Stimulated activated CD8-positive, alpha-beta memory T cell treated with anti-CD3 and anti-CD28 coated beads, Interleukin-4, amount 100 ng/mL, for 48 hours (primary cell): ENCODE data around the gene GK2.

Experiments used
- DNase-seq: peaks from one replicate; pipeline ENCODE4 v3.0.0-alpha.2; 2020

Gene GK2

DNA sequence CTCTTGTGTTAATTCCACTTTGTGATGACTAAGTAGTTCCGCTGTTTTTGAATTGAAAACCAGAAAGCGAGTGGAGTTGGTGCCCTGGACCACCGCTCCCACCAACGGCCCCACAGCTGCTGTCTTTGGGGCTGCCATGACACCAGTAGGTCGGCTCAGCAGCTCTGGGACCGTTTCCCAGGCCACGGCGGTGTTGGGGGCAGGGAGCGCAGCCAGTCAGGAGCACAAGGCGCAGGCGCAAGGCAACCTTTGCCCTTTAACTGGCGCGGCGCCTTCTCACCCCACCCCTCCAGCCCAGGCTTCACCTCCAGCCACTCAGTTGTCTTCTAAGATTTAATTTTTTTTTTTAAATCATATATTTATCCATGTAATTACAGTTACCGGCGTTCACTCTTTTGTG, at the start of gene GK2:
GK2 (minus strand) TSS at position 166 of the 400 bp plus-strand sequence; CDS start at position 138, 28 bp downstream.
- DNase-seq, result no peak

DNA sequence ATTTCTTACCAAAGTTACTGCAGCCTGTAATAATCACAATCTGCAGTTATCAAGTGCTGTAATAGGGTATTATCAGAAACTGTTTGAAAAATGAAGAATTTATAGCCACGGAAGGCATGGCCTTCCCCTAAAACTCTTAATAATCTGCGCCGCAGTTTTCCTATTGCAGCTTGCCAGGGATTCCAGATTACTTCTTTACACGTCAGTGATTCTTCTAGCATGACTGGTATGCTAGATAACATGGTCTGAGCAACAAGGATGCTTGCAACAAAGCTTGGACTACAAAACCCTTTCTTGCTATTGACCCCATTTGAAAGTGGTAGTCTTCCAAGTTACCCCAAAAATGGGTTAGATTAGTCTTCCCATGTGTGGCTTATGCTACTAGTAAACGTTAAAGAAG, 47.2 kb upstream of the GK2 start:
- no peak for DNase-seq

DNA sequence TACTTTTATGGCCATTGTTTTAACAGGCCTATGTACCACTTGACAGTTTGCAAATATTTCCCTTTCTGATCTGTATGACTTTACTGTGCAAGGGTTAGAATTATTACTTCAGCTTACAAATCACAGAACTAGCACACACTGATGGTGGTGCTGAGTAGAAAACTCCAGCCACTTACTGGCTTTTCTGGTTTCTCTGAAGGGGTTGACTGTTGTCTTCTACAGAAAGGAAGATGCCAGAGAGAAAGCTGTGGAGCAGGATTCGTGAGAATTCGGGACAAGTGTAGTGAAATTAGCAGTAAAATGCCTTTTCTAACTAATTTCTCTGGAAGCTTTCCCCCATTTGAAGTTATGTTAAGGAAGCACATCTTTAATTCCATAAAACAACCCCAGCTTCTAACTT, 46.6 kb upstream of the GK2 start:
- no peak for DNase-seq

DNA sequence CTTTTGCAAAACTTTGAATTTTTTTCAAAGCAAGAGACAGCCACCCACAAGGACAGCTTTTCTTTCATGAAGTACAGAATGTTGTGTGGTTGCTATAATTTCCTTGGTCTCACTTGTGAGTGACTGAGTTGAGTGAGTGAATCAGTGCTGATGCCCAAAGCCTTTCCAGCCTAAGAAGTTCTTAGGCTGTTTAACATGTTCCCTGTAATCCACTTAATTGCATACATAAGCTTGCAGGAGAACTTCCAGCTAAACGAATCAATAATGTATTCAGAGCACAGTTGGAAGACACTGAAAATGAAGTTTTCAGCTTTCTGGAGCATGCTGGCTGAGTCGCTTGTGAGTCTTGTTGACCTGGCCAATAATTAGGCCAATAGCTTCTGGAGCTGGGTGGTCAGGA, 42.0 kb upstream of the GK2 start:
- no peak for DNase-seq

DNA sequence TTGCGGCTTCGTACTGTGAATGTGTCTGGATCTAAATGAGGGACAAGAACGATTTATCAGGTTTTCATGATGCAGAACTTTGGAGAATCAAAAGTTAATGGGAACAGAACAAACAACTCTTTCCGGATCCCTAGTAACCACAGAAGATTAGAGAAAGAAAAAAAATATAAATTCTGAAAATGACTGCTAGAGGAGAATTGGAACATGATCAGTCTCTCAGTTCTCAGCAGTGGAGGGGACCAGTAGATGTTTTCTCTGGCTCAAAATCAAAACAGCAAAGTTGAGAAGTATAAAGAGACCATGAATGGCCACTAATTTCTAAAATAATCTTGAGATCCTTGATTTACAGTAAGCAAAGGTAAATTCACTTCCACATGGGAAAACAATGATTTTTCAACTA, 38.1 kb upstream of the GK2 start:
- DNase-seq, result no peak

DNA sequence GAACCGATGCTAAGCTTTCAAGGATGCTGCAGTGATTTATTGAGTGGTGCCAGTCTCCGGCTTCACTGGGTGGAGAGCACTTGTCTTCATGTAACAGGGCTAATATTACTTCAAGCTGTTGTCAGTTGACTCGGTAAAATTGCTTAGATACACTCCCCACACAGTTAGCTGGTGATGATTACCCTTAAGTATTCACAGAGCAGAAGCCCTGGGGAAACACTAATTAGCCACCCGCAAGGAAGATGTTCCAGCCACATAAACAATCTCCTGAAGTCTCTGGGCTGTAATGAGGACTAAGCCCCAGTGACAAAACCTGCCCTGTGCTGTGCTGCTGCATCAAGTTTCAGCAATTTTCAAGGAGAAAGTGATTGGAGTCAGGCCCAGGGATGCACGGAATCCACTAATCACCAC, 37.3 kb upstream of the GK2 start:
- DNase-seq, result no peak

DNA sequence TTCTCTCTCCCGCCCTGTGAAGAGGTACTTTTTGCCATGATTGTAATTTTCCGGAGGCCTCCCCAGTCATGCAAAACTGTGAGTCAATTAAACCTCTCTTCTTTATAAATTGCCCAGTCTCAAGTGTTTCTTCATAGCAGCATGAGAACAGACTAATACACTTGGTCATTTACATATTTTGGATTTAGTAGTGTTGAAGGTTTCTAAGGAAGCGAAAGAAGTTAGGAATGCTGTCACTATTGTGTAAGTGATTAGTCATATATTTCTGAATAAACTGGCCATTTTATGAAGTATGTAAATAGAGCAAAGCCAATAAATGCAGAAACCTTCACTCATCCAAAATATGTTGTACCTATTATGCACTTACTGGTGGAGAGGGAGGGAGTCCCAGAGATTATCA, 34.4 kb upstream of the GK2 start:
- DNase-seq, result no peak

DNA sequence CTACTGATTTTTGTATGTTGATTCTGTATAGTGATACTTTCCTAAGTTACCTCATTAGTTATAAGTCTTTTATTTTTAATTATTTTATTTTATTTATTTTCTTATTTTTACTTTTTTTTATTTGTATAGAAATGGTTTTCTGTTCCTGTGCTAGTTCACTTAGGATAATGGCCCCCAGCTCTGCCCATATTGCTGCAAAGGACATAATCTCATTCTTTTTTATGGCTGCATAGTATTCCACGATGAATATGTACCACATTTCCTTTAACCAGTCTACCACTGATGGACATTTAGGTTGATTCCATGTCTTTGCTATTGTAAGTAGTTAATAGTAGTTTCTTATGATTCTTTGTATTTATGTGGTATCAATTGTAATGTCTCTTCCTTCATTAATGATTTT, 31.5 kb upstream of the GK2 start:
- no peak for DNase-seq

DNA sequence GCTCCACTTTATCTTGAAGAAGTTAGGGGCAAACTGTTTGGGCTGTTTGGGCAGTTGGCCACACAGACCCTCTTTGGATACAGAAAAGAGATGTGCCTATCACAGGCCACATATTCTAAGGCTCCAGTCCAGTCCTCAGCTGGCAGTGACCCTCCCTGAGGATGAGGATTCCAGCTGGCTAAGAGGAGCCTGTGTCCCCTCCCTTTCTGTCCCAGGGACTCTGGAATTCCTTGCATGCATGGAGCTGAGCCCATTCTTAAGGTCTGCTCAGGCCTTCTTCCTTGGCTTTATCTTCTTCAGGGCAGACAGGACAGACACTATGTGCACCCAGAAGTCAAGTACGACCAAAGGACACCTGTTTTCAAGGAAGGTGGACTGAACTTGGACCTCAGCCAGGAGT, 23.8 kb upstream of the GK2 start:
- no peak for DNase-seq

DNA sequence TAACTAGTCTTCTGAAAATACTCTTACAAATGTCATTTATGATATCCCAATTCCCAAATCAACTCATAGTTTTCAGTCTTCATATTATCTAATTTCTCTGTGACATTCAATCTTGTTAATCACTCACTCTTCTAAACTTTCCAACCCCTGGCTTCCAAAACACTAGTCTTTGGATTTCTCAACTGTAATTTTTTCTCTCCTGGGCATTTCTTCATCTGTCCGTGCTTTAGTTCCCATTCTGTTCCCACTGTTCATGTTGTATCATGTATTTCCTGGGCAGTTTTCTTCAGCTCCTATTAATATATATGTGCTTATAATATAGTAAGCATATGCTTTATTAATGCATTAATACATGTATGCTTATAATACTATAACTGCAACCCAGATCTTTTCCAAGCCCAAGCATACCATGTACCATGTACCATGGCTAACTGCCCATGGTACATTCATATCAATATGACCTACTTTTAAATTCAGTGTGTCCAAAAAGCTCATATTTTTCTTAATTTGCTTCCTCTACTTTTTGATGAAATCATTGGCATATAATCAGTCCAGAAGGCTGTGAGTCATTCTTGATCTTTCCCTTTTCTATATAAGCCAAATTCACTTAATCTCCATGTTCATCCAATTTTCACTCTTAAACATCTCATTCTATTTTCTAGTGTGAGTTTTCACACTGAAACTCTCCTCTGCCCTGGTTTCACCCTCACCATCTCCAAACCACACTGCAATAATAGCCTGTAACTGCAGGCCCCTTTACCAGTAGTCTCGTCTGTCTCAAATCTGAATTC, 21.3 kb upstream of the GK2 start:
- no peak for DNase-seq

DNA sequence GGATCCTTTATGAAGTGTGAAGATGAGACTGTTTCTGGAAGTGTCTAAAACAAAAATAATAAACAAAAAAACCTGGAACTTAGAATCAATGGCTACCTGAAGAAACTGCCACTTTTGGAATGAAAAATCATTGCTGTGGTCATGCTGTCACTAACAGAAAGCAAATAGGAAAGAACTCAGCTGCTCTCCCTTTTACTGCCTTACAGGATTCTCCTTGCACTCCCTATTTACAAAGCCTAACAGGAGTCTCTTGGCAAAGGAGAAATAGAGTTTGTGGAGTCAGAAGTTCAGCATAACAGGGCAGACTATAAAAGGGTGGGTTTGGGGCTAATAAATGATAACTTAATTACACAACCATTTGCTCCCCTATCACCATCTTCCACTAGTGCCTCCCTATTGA, 19.0 kb upstream of the GK2 start:
- DNase-seq, result no peak

DNA sequence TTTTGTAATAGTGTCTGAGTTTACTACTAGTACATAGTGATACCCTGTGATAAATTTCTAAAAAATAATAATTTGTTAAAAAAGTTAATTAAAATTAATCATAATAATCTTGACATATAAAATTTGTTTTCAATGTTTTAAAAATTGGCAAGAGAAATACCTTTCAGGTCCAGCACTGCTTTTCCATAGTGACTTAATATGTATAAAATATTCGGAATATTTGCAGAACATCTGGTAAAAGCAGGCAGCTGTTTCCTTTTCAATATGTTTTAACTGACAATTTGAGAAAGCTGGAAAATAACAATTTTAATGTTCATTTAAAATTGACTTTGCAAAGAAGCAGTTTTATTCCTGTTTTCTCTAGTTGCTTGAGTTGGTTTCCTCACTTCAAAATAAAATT, 17.6 kb upstream of the GK2 start:
- no peak for DNase-seq

DNA sequence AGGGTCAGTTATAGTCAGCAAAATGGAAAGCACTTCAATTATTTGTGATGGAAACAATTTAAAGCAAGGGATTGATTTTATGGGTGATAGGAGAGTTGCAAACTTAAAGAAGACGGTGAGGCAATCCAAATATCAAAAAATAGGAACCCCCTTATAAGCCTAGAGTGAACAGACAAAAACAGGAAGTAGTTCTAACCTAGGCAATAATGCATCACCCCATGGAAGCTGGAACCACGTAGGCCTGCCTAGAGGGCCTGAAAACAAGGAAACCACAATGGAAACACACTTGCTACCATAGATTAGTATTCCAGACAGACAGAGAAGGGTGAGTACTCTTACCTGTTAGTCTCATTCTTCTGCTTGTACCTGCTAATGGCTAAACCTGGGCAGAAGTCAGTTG, 13.5 kb upstream of the GK2 start:
- no peak for DNase-seq

DNA sequence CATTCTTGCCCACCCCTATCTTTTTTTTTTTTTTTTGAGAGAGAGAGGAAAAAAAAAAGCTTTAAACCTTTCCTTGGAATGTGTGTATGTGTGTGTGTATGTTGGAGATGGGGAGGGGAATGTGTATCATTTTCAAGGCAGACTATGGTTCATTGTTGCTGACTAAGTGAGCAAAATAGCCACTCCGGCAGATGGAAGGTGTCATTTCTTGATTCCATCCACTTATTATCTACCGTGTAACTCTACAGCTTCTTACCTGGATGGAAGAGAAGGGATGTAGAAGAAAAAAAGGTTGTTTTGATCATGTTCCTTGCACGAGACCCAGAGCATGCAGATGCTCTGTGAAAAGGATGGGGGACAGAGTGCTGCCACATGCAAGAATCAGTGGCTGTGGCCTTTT, 5.9 kb upstream of the GK2 start:
- DNase-seq, result no peak

DNA sequence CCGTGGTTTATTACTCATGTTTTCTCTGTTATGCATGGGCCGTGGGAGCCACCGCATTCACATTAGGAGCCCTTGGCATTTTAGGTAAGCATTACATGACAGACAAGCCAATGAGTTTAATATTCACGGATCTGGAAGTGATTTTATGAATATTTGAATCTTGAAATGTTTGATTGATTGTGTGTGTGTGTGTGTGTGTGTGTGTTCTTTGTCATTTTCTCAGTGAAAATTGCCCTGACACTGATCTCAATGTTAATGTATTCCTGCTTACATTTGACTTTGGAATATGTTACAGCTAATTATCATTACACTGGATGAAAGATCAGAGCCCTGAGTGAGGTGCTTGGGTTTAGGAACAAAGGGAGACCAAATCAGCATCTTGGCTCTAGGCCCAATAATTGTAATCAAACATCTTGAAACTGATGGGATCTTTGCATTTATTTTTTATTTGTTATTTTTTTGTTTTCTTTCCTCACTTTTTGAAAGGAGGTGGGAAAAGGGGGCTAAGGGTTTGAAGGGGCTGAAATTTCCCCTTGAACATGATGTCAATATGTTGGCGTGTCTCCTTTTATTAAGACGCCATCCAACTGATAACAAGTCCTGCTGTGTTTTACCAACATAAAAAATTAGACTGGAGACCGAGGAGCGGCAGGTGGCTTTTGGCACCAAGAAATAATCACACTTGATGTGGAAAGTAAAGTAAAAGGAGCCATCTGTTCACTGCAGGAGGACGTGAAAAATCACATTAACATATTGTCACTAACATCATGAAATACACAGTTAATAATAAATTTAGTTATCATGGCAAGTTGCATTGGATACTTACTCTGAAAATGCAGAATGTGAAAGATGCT, 5.2 kb upstream of the GK2 start:
- DNase-seq, result no peak

DNA sequence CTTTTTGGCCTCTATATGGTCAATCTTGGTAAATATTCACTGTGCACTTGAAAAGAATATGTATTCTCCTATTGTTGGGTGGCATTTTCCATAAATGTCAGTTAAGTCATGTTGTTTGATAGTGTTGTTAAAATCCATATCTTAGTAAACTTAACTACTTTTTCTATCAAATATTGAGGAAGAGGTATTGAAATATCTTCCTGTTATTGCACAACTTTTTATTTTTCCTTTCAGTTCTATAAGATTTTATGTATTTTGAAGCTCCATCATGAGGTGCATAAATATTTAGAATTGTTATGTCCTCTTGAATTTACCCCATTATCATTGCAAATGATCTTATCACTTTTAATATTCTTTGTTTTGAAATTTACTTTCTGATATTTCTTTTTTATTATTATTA, 3.4 kb downstream of the GK2 start:
- no peak for DNase-seq

DNA sequence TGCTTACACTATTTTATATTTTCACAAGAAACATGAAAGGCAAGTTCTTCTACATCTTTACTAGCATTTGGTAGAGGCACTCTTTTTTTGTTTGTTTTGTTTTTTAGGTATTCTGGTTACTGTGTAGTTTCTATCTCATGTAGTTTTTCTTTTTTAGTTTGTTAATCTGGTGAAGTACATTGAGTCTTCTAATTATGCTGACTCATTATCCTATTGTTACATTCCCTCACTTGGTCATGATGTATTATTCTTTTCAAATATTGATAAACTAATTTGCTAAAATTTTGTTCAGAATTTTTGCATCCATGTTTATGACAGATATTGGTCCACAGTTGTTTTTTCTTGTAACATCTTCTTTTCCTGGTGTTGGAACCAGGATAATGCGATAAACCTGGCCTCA, 4.7 kb downstream of the GK2 start:
- no peak for DNase-seq

DNA sequence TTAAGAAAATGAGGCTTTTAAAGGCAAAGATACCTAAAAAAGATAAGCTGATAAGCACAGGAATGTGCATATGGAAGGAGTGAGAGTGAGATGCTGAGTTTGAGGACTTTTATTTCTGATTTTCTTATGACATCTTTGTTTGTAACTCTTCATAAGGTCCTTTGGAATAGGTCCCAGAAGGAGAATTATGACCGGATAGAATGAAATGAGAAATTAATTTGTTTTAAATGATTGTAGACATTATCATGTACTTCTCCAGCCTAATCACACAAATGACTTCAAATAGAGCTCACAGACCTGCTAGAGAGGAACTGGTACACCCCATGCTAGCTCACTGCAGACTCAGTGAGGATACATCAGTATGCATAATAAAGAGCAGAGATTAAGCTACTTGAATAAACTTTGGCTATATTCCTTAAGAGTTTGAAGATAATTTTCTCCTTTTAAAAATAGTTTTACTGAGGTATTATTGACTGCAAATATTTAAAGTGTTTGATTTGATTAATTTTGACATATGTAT, 5.6 kb downstream of the GK2 start:
- no peak for DNase-seq

DNA sequence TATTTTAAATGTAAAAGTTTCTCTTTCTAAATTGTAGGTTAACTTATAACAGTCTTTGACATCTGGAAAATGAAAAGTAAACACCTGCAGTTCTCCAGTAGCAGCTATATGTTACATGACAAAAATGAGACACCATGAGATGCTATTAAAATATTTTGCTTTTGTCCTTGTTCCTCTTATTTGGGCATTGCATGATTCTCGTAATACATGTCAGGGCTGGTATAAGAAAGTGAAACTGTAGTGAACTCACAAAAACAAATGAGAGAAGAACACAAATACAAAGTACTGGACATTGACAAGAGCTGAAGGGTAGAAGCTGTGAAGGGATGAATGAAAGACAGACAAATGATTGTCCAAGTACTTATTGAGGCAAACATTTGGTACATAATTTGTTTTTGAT, 9.0 kb downstream of the GK2 start:
- no peak for DNase-seq

DNA sequence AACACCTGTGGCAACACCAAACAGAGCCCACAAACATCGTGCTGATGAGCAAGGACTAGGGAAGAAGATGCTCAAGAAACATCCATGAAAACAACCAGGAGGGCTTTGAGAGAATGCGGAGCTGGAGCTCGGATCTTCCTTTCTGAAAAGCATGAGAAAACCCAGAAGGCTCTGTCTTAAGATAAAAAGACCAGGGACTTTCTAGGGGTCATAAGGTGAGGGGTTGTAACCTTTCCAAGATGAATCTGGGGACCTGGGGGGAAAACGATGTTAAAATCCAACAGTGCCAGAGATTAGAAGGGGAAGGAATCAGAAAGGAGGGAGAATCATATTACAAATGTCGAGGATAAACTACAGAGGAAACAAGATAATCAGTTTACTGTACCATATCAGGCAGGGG, 10.1 kb downstream of the GK2 start:
- no peak for DNase-seq

DNA sequence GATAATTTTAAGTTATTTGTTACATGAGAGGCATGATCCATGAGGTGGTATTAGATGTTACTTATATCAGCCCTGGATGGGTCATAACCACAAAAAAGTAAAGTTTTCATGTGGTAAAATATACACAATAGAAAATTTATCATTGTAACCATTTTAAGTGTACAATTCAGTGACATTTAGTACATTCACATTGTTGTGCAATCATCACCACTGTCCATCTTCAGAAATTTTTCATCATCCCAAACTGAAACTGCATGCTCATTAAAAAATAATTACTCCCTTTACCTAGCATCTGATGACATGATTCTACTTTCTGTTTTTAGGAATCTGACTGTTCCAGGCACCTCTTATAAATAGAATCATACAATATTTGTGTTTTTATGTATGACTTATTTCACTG, 11.2 kb downstream of the GK2 start:
- DNase-seq, result no peak

DNA sequence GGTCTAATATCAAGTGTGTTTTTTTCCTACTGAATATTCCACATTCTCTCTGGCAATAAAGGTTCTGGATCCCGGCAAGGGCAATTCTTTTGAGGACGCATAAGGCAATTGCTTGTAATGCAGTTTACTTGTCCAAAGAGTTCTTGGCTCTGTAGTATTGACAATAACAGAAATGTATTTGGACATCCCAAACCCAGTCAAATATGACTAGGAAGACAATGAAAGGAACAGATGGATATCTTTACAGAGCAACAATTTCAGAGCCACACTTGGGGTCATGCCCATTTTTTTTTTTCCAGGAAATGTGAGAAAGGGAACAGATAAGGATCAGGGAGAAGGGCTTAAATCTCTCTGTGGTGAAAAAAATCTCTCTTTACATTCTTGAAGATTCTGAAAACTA, 12.2 kb downstream of the GK2 start:
- DNase-seq, result no peak

DNA sequence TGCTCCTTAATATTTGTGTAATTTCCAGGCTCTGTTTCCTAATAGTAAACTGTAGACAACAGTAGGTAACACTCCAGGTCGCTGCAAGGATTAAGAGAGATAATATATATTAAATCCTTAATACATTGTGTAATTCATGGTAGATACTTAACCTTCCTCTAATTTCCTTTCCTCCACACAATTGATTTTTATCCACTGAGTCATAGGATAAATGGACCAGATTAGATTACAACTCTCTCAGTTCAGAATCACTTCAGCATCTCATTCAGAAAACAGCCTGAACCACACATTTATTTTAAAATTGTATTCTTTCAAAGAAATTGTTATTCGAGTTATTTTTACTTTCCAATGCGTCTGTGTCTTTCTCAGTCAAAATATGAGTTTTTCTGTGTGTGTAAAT, 17.1 kb downstream of the GK2 start:
- DNase-seq, result no peak

DNA sequence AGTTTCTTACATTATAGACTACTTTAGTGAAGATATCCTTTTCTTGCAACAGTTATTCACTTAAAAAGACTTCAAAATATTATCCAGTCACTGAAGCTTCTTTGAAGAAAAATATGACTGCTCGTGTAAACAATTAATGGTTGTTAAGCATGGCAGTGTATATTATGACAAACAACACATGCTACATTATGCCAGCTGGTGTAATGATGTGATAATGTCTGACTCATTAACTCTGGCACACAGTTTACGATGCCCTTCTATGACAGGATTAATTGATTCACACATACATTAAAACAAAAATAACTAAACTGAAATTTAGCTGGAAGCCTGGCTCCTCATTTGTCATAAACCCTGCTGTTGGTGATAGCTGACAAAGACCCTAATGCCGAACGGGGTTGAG, 22.4 kb downstream of the GK2 start:
- DNase-seq, result no peak
